NCI-H345 (cell line): ENCODE measurements around the gene MIA.
"Not testable (repeated sequence)": the region's sequence is repeated elsewhere in the genome, so short reads cannot be mapped to it uniquely, and the experiment has no call there.

Source experiments
- DNase-seq: peaks from one replicate; lab custom pipeline; 2025; lab: John Stamatoyannopoulos, UW

MIA gene

DNA sequence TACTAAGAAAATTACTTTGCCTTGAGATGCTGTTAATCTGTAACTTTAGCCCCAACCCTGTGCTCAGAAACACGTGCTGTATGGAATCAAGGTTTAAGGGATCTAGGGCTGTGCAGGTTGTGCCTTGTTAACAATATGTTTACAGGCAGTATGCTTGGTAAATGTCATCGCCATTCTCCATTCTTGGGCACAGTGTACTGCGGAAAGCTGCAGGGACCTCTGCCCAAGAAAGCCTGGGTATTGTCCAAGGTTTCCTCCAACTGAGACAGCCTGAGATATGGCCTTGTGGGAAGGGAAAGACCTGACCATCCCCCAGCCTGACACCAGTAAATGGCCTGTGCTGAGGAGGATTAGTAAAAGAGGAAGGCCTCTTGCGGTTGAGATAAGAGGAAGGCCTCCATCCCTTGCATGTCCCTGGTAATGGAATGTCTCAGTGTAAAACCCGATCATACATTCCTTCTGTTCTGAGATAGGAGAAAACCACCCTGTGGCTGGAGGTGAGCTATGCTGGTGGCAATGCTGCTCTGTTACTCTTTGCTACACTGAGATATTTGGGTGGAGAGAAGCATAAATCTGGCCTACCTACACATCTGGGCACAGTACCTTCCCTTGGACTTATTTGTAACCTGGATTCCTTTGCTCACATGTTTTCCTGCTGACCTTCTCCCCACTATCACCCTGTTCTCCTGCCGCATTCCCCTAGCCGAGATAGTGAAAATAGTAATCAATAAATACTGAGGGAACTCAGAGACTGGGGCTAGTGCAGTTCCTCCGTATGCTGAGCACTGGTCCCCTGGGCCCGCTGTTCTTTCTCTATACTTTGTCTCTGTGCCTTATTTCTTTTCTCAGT is 47.6 kb downstream of the MIA start:
- DNase-seq = not testable (repeated sequence)

DNA sequence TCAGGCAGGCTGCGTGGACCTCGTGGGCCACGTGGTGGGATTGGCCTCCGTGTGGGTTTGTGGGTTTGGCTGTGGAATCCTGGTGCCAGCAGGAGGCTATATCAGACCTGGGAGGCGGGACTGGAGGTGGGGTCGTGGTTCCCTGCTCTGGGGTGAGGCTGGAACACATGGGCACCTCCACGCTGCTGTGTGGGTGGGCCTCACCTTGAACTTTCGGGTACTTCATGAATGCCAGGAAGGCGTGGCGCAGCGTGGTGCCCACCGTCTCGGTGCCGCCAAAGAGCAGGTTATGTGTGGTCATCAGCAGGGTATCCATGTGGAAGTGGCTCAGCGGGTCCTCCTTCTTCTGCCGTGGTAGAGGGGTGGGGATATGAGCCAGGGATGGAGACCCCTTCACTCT is 49.6 kb downstream of the MIA start:
- DNase-seq = not testable (repeated sequence)

DNA sequence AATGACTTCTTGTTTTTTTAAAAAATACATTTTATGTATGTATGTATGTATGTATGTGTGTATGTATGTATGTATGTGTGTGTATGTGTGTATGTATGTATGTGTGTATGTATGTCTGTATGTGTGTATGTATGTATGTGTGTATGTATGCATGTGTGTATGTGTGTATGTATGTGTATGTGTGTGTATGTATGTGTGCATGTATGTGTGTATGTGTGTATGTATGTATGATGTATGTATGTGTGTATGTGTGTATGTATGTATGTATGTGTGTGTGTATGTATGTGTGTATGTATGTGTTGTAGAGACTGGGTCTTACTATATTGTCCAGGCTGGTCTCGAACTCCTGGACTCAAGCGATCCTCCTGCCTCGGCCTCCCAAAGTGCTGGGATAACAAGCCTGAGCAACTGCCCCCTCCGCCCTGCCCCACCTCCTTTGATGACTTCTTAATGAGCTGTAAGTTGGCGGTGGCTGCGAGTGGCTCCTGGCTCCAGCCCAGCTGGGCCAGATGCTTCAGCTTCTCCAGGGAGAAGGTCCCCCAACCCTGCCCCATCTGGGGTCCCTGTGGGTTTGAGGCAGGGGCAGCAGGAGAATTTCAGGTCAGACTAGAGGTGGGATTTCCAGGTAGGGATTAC is 50.3 kb downstream of the MIA start:
- DNase-seq = not testable (repeated sequence)

DNA sequence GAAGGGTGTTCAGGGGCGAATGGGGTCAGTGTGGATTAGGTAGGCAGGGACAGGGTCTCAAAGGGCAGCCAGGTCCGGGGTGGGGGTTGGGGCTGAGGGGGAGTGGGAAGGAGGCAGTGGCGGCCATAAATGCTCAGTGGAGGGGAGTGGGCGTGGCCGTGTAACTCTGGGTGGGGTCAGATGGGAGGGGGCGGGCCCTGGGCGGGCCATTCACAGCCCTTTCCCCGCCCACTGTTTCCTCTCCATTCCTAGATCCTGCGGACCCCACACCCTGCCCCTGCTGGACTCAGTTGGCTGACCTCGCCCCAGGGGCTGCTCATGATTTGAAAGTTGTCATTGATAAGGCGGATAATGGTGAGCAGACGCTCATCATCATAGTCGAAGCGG is 51.0 kb downstream of the MIA start:
- not testable (repeated sequence) for DNase-seq

DNA sequence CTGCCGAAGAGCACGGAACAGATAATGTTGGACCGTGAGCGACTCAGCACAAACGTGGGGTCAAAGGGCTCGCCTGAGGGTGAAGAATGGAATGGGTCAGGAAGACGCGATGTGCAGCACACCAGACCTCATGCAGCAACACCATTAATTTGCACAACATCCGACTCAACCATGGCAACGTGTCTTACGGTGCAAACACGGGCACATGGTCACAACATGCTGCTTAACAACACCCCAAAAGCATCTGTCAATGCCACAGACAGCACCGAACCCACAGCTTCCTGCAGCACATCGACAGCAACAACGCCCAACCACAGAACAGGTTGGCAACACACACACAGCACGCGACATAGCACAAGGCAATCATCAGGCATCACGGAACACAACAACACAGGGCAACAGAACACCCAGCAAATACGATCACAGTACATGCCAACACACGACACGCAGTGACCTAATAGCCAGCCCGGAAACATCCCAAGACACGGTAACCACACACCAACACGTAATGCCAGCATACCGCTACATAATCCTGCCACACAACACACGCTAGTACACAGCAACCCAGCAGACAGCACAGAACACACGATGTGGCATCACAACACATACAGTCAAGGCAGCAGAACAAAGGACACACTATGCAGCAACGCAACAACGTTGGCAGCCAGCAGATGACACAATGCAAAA is 51.5 kb downstream of the MIA start:
- not testable (repeated sequence) for DNase-seq
